Natural killer cell (primary cell): ENCODE data around the gene SMARCA2. TPM values are rescaled to one million over a fixed set of nuclear protein-coding genes. Genes with fewer than 3 reads are reported as not detected.

Experiments
- ATAC-seq, 3 donors: fragments of 150-1000 bp in 2 of 3; fragments of 200-7000 bp in 1 of 3; cut with Tn5 transposase; 1 replicate in 1 of 3; 2 replicates in 2 of 3; pipeline ENCODE4 v1.10.0; 2021; ENCODE audit warnings: mild to moderate bottlenecking in 2 of 3, moderate library complexity in 2 of 3
- DNase-seq, 2 donors: peaks; one replicate each; pipeline versions ENCODE4 v3.0.0 to v3.0.0-alpha.2; 2013 to 2021; ENCODE audit warnings: mixed read lengths in 1 of 2
- H3K27ac ChIP-seq: one replicate; pipeline ENCODE4 v1.5.1; 2013; ENCODE audit warnings: mild to moderate bottlenecking, low read length
- H3K27me3 ChIP-seq: one replicate; pipeline ENCODE4 v1.6.1; 2013; ENCODE audit warnings: low read length; ENCODE audit not compliant: control insufficient read depth, insufficient read depth
- H3K36me3 ChIP-seq: one replicate; pipeline ENCODE4 v1.6.1; 2013; ENCODE audit warnings: low read length; ENCODE audit not compliant: control insufficient read depth, insufficient read depth
- H3K4me1 ChIP-seq: one replicate; pipeline ENCODE4 v1.6.1; 2013; ENCODE audit warnings: low read length; ENCODE audit not compliant: control insufficient read depth, insufficient read depth
- H3K4me3 ChIP-seq: one replicate; pipeline ENCODE4 v1.5.1; 2013; ENCODE audit warnings: low read length
- H3K9me3 ChIP-seq: one replicate; pipeline ENCODE4 v1.6.1; 2013; ENCODE audit warnings: low read length; ENCODE audit not compliant: control insufficient read depth, insufficient read depth
- H3K27ac Mint-ChIP-seq, 2 donors: one replicate each; pipeline ENCODE4 v1.8.0; 2022; ENCODE audit warnings: mild to moderate bottlenecking in 2 of 2, mixed read lengths in 2 of 2, moderate library complexity in 1 of 2
- H3K27me3 Mint-ChIP-seq, 2 donors: one replicate each; pipeline ENCODE4 v1.8.0; 2022; ENCODE audit warnings: low read depth in 2 of 2, mixed read lengths in 2 of 2
- H3K36me3 Mint-ChIP-seq: one replicate; pipeline ENCODE4 v1.8.0; 2022; ENCODE audit warnings: mixed read lengths
- H3K4me1 Mint-ChIP-seq, 2 donors: one replicate each; pipeline ENCODE4 v1.8.0; 2022; ENCODE audit warnings: mixed read lengths in 2 of 2
- H3K4me3 Mint-ChIP-seq: one replicate; pipeline ENCODE4 v1.8.0; 2022; ENCODE audit warnings: mild to moderate bottlenecking, moderate library complexity, mixed read lengths
- H3K9me3 Mint-ChIP-seq, 2 donors: one replicate each; pipeline ENCODE4 v1.8.0; 2022; ENCODE audit warnings: mixed read lengths in 2 of 2
- CTCF ChIP-seq: fragments of 200-600 bp; IDR thresholded peaks from one replicate; pipeline ENCODE4 v1.8.0; 2022; ENCODE audit warnings: antibody characterized with exemption
- WGBS: methylation state at CpG from one replicate; pipeline ENCODE4 v1.1.7; 2013; ENCODE audit warnings: missing lambda C conversion rate; ENCODE audit not compliant: insufficient coverage; 5-methylcytosine and 5-hydroxymethylcytosine counted together
- intact Hi-C: fragments of 100-400 bp; cut with micrococcal nuclease; formaldehyde crosslinking; loops from one replicate; pipeline ENCODE4 v1.14.2; 2022
- total RNA-seq, 4 donors: library from RNA; stranded (reverse); fragments of 120-200 nt in 1 of 4; gene quantifications; one replicate each; pipeline versions ENCODE4 v1.2.3 to v1.2.4, GENCODE V29; 2013 to 2022

The SMARCA2 gene
- total RNA-seq, 3 donors from 2014 or later (not counting 1 experiment from before 2014, with no cell fraction given), result 303 to 324 (median 308) TPM

DNA sequence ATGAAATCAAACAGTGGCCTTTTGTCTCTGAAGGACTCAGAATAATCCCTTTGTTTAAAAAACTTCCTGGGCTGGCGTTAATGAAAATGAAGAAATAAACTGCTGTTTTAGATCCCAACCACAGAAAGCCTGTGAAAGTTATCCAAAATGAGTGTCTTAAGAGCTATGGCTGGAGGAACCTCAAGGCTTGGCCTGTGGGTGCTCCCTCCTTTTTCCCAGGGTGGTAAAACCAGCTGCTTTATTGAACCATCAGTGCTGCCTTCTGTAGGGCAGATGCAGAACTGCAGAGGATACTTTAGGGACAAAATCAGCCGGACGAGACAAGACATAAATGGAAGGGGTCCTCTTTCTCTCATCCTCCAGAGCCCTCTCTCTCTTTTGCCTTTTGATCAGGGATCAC is 100.9 kb downstream of the SMARCA2 start:
- Histone ChIP-seq H3K4me3 (no peak overlapping the region), H3K36me3 (peaks cover 90% of the 10 kb centered on the region), H3K4me1 (no peaks in the 10 kb centered on the region), H3K27me3 (no peaks in the 10 kb centered on the region), H3K27ac (no peak overlapping the region), H3K9me3 (no peaks in the 10 kb centered on the region)
- intact Hi-C loops, result no loop called here
- peaks cover 34% of the 10 kb centered on the region for H3K36me3 Mint-ChIP-seq
- no peak overlapping the region for H3K4me3 Mint-ChIP-seq
- no peaks in the 10 kb centered on the region for H3K9me3 Mint-ChIP-seq
- H3K27me3 Mint-ChIP-seq, result no peaks in the 10 kb centered on the region
- peak; percentile 11 for TF ChIP-seq CTCF
- DNase-seq (no peak), ATAC-seq (no peak)
- no peak overlapping the region for H3K27ac Mint-ChIP-seq
- 83% methylated on average over 3 of the region's 3 CpGs for WGBS
- no peaks in the 10 kb centered on the region for H3K4me1 Mint-ChIP-seq

DNA sequence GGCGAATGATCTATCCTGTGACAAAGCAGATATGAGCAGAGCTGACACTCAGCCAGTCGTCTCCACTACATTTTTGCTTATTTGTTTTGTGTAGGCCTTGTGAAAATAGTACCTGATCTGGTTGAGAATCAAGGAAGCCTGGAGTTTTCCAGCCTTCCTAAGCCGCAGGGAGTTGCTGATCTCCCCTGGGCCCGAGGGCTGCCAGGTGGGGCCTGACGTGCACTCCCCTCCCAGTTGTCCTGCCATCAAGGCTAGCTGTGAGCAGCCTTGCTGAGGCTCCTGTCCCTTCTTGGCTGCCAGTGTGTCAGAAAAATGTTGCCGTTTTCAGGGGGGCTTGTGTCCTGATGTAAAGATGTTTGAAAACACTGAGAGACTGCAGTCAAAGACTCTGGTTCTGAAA is 102.4 kb downstream of the SMARCA2 start:
- intact Hi-C loops, result no loop called here
- no peaks in the 10 kb centered on the region for H3K9me3 Mint-ChIP-seq
- no peak for ATAC-seq
- Histone ChIP-seq H3K9me3 (no peaks in the 10 kb centered on the region), H3K27ac (no peak overlapping the region), H3K4me1 (no peaks in the 10 kb centered on the region), H3K4me3 (no peak overlapping the region), H3K36me3 (peaks cover 88% of the 10 kb centered on the region), H3K27me3 (no peaks in the 10 kb centered on the region)
- DNase-seq, result no peak
- no peak overlapping the region for H3K4me3 Mint-ChIP-seq
- TF ChIP-seq CTCF, result no peak
- H3K27ac Mint-ChIP-seq, result no peak overlapping the region
- 96% methylated on average over 6 of the region's 6 CpGs for WGBS
- no peaks in the 10 kb centered on the region for H3K27me3 Mint-ChIP-seq
- peaks cover 23% of the 10 kb centered on the region for H3K36me3 Mint-ChIP-seq
- H3K4me1 Mint-ChIP-seq, result no peaks in the 10 kb centered on the region

DNA sequence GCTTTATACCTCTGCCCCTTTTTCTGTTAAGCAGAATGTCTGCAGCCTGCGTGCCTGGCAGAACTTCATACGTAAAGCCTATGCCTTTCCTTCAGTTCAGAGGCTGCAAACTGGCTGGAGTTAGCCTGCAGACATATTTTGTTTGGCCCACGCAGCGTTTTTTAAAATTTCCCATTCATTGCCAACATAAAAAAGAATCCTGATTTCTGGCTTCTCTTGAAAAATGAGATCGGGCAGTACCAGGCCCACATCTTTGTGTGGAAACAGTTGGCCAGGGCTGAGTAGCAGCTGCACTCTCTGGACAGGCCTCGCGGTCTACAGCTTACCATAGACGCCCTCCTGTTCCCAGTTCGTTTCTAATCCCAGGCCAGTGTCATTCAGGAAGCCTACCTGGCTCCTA is 104.4 kb downstream of the SMARCA2 start:
- H3K27me3 Mint-ChIP-seq, result no peaks in the 10 kb centered on the region
- no peak for TF ChIP-seq CTCF
- Histone ChIP-seq H3K27ac (no peak overlapping the region), H3K4me1 (no peaks in the 10 kb centered on the region), H3K9me3 (no peaks in the 10 kb centered on the region), H3K27me3 (no peaks in the 10 kb centered on the region), H3K36me3 (peaks cover 87% of the 10 kb centered on the region), H3K4me3 (no peak overlapping the region)
- H3K27ac Mint-ChIP-seq, result no peak overlapping the region
- WGBS, result 97% methylated on average over 9 of the region's 9 CpGs
- no peak overlapping the region for H3K4me3 Mint-ChIP-seq
- peaks cover 4 to 11% of the 10 kb centered on the region in 2 donors for H3K4me1 Mint-ChIP-seq
- ATAC-seq (no peak), DNase-seq (no peak)
- H3K36me3 Mint-ChIP-seq, result peaks cover 30% of the 10 kb centered on the region
- intact Hi-C loops, result no loop called here
- H3K9me3 Mint-ChIP-seq, result no peaks in the 10 kb centered on the region

DNA sequence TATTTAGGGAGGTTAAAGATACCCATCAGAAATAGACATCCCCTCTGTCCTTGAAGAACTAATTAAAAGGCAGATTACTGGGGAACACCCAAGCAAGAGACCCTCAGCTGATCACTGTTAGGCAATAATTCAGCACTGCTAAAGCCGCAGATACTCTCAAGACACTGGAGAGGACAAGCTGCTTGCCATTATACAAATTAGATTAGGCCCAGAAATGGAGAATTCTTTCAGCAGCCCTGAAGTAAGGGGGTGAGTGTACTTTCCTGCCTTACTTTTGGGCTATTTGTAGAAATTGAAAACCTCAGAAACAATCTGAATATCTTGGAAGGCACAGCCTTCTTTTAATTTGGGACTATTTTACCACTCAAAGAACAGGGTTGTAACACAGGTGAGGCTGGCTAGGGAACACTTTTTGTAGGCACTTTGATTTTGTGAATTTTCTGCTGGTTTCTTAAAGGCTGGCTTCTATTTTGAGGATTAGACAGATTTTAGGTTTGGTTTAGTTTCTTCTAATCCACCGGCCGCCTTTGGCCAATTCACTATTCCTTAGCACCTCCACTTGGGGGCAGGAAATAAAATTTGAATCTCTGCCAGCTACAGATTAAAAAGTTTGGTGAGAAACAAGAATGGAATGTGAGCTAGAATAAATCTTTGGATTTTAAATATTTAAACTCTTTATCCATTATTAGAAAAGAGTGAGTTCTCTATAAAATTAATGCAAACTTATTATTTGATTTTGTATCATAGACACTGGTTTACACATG is 106.0 kb downstream of the SMARCA2 start:
- H3K27ac ChIP-seq, result no peak overlapping the region
- H3K36me3 ChIP-seq, result peaks cover 83% of the 10 kb centered on the region
- no peak overlapping the region for H3K4me3 ChIP-seq
- DNase-seq (no peak), ATAC-seq (no peak)
- H3K4me1 ChIP-seq, result peaks cover 4% of the 10 kb centered on the region
- Mint-ChIP-seq H3K4me3 (no peak overlapping the region), H3K27ac (peak overlapping the region in 1 of 2 donors; percentile 31), H3K4me1 (peaks cover 19 to 26% of the 10 kb centered on the region in 2 donors), H3K27me3 (no peaks in the 10 kb centered on the region), H3K9me3 (no peaks in the 10 kb centered on the region), H3K36me3 (peaks cover 29% of the 10 kb centered on the region)
- no peaks in the 10 kb centered on the region for H3K27me3 ChIP-seq
- H3K9me3 ChIP-seq, result no peaks in the 10 kb centered on the region
- no peak for TF ChIP-seq CTCF
- intact Hi-C loops, result no loop called here
- WGBS, result 100% methylated on average over 1 of the region's 3 CpGs
